HepG2 (cell line): ENCODE results near the gene ASGR1. TPM values are rescaled to one million over a fixed set of nuclear protein-coding genes. Genes with fewer than 3 reads are reported as not detected.
A peak's percentile ranks its signal among the peaks of the same experiment; 100 is the strongest.

Experiments
- ERF ChIP-seq: IDR thresholded peaks from 2 replicates; pipeline ENCODE4 v1.6.1; 2018; ENCODE audit warnings: missing biosample characterization, missing genetic modification reagents
- EZH2 ChIP-seq: conservative IDR thresholded peaks from 2 replicates; pipeline ENCODE4 v1.6.1; 2012; ENCODE audit warnings: mild to moderate bottlenecking, low read depth, low read length, moderate library complexity
- GTF2F1 ChIP-seq: fragments of 150-350 bp; IDR thresholded peaks from 2 replicates; pipeline ENCODE4 v1.6.1; 2014; ENCODE audit warnings: low read length
- MBNL3 ChIP-seq: fragments of 250-450 bp; sonication (Bioruptor Pico); conservative IDR thresholded peaks from 2 replicates; pipeline ENCODE4 v1.8.0; 2022; ENCODE audit warnings: mild to moderate bottlenecking, inconsistent platforms
- NFKBIZ ChIP-seq: IDR thresholded peaks from 2 replicates; pipeline ENCODE4 v1.6.1; 2018; ENCODE audit warnings: missing genetic modification reagents, missing compliant biosample characterization
- SATB2 ChIP-seq: sonication (generic); formaldehyde crosslinking; IDR thresholded peaks from 2 replicates; pipeline ENCODE4 v1.5.0; 2020; ENCODE audit warnings: missing genetic modification reagents
- SNAPC2 ChIP-seq: sonication (generic); formaldehyde crosslinking; IDR thresholded peaks from 2 replicates; pipeline ENCODE4 v1.8.1; 2022; ENCODE audit warnings: mild to moderate bottlenecking, missing genetic modification reagents
- TAF1 ChIP-seq: sonication (generic); formaldehyde crosslinking; IDR thresholded peaks from 2 replicates; pipeline ENCODE4 v1.4.0; 2020; ENCODE audit warnings: missing genetic modification reagents
- TBP ChIP-seq: sonication (generic); formaldehyde crosslinking; IDR thresholded peaks from 2 replicates; pipeline ENCODE4 v1.5.0; 2020; ENCODE audit warnings: missing genetic modification reagents
- ZEB1 ChIP-seq: IDR thresholded peaks from 2 replicates; pipeline ENCODE4 v1.6.1; 2012; ENCODE audit warnings: mild to moderate bottlenecking, low read depth, inconsistent platforms; ENCODE audit not compliant: insufficient replicate concordance
- ZNF234 ChIP-seq: sonication (generic); formaldehyde crosslinking; conservative IDR thresholded peaks from 2 replicates; pipeline ENCODE4 v1.5.1; 2020; ENCODE audit warnings: mild to moderate bottlenecking, missing genetic modification reagents
- ZNF292 ChIP-seq: sonication (generic); formaldehyde crosslinking; IDR thresholded peaks from 2 replicates; pipeline ENCODE4 v1.8.1; 2022; ENCODE audit warnings: mild to moderate bottlenecking, low read depth, missing genetic modification reagents, borderline replicate concordance
- ZNF562 ChIP-seq: sonication (generic); formaldehyde crosslinking; IDR thresholded peaks from 2 replicates; pipeline ENCODE4 v1.8.0; 2022; ENCODE audit warnings: missing genetic modification reagents, borderline replicate concordance
- ZNF83 ChIP-seq: sonication (generic); formaldehyde crosslinking; IDR thresholded peaks from 2 replicates; pipeline ENCODE4 v1.4.0; 2020; ENCODE audit warnings: missing genetic modification reagents, mild to moderate bottlenecking, borderline replicate concordance
- ZSCAN12 ChIP-seq: sonication (generic); formaldehyde crosslinking; IDR thresholded peaks from 2 replicates; pipeline ENCODE4 v1.9.0; 2021; ENCODE audit warnings: mild to moderate bottlenecking, missing genetic modification reagents
- ZSCAN29 ChIP-seq: sonication (generic); formaldehyde crosslinking; conservative IDR thresholded peaks from 2 replicates; pipeline ENCODE4 v1.4.0; 2020; ENCODE audit warnings: mild to moderate bottlenecking, missing genetic modification reagents
- polyA plus RNA-seq, 8 experiments: library from polyadenylated mRNA; depleted of rRNA in 3 of 8; stranded (reverse) in 7 of 8; unstranded in 1 of 8; fragments of >200 nt; fragmentation: Illumina TruSeq in 4 of 8; extraction: Trizol in 4 of 8; gene quantifications; 2 replicates each; pipeline versions ENCODE4 v1.2.1 to v1.2.3, GENCODE V29; 2011 to 2016; ENCODE audit warnings: low read depth in 4 of 8, missing spikeins in 1 of 8, mixed read lengths in 1 of 8; ENCODE audit not compliant: insufficient read depth in 1 of 8
- total RNA-seq, 5 experiments: library from RNA; depleted of rRNA; stranded (reverse); fragments of >200 nt; fragmentation: Illumina TruSeq; extraction: Trizol; gene quantifications; 2 replicates each; pipeline ENCODE4 v1.2.3, GENCODE V29; 2016; ENCODE audit warnings: low read depth in 1 of 5
- TF ChIP-seq, protein P1 (sequence below): fragments of 450-650 bp; IDR thresholded peaks from 2 replicates; pipeline ENCODE4 v1.6.1; 2017; ENCODE audit warnings: mild to moderate bottlenecking
- TF ChIP-seq, protein P2 (sequence below): sonication (generic); formaldehyde crosslinking; IDR thresholded peaks from 2 replicates; pipeline ENCODE4 v1.4.0; 2020; ENCODE audit warnings: missing genetic modification reagents
- TF ChIP-seq, protein P3 (sequence below): sonication (generic); formaldehyde crosslinking; IDR thresholded peaks from 2 replicates; pipeline ENCODE4 v1.5.0; 2020; ENCODE audit warnings: missing genetic modification reagents, mild to moderate bottlenecking, borderline replicate concordance
- TF ChIP-seq, protein P4 (sequence below): IDR thresholded peaks from 2 replicates; pipeline ENCODE4 v1.6.1; 2016; ENCODE audit warnings: low read depth, control low read depth
- TF ChIP-seq, protein P5 (sequence below): sonication (generic); formaldehyde crosslinking; IDR thresholded peaks from 2 replicates; pipeline ENCODE4 v1.5.1; 2020; ENCODE audit warnings: mild to moderate bottlenecking, missing genetic modification reagents, moderate library complexity

The ASGR1 gene
- total and polyA plus RNA-seq, 2 of the 13 experiments (the other 11 are each of a cell fraction or from before 2014, with no cell fraction given) = 353 to 796 TPM

DNA sequence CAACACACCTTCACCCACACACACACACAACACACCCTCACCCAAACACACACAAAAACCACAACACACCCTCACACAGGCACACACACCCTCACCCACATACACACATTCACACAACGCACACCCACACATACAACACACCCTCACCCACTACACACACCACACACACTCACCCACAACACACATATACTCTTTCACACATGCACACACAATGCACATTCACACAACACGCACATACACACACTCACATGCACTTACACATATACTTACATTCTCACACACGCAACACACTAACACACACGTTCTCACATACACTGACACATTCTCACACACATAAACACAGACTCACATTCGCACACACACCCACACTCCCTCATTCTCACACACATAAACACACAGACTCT is 3.8 kb downstream of the ASGR1 start (continued):
- TF ChIP-seq, protein P1, sequence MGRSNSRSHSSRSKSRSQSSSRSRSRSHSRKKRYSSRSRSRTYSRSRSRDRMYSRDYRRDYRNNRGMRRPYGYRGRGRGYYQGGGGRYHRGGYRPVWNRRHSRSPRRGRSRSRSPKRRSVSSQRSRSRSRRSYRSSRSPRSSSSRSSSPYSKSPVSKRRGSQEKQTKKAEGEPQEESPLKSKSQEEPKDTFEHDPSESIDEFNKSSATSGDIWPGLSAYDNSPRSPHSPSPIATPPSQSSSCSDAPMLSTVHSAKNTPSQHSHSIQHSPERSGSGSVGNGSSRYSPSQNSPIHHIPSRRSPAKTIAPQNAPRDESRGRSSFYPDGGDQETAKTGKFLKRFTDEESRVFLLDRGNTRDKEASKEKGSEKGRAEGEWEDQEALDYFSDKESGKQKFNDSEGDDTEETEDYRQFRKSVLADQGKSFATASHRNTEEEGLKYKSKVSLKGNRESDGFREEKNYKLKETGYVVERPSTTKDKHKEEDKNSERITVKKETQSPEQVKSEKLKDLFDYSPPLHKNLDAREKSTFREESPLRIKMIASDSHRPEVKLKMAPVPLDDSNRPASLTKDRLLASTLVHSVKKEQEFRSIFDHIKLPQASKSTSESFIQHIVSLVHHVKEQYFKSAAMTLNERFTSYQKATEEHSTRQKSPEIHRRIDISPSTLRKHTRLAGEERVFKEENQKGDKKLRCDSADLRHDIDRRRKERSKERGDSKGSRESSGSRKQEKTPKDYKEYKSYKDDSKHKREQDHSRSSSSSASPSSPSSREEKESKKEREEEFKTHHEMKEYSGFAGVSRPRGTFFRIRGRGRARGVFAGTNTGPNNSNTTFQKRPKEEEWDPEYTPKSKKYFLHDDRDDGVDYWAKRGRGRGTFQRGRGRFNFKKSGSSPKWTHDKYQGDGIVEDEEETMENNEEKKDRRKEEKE = no peak
- TF ChIP-seq ZNF562 (CRISPR knock-in tag) (0 out of 2 replicates have a peak, but pooled peaks have one; percentile 25), ZSCAN29 (CRISPR knock-in tag) (no peak), ZNF234 (CRISPR knock-in tag) (no peak), SATB2 (CRISPR knock-in tag) (no peak), ZNF83 (CRISPR knock-in tag) (0 out of 2 replicates have a peak, but pooled peaks have one; percentile 65), TAF1 (CRISPR knock-in tag) (no peak), TBP (CRISPR knock-in tag) (no peak), ZSCAN12 (CRISPR knock-in tag) (no peak), EZH2 (no peak), GTF2F1 (no peak), ERF (CRISPR knock-in tag) (no peak), NFKBIZ (CRISPR knock-in tag) (no peak), ZEB1 (no peak), MBNL3 (CRISPR knock-in tag) (no peak), ZNF292 (no peak), SNAPC2 (CRISPR knock-in tag) (no peak)
- TF ChIP-seq, protein P2, sequence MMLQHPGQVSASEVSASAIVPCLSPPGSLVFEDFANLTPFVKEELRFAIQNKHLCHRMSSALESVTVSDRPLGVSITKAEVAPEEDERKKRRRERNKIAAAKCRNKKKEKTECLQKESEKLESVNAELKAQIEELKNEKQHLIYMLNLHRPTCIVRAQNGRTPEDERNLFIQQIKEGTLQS = no peak
- TF ChIP-seq, protein P3, sequence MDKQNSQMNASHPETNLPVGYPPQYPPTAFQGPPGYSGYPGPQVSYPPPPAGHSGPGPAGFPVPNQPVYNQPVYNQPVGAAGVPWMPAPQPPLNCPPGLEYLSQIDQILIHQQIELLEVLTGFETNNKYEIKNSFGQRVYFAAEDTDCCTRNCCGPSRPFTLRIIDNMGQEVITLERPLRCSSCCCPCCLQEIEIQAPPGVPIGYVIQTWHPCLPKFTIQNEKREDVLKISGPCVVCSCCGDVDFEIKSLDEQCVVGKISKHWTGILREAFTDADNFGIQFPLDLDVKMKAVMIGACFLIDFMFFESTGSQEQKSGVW (CRISPR knock-in tag) = no peak
- TF ChIP-seq, protein P4, sequence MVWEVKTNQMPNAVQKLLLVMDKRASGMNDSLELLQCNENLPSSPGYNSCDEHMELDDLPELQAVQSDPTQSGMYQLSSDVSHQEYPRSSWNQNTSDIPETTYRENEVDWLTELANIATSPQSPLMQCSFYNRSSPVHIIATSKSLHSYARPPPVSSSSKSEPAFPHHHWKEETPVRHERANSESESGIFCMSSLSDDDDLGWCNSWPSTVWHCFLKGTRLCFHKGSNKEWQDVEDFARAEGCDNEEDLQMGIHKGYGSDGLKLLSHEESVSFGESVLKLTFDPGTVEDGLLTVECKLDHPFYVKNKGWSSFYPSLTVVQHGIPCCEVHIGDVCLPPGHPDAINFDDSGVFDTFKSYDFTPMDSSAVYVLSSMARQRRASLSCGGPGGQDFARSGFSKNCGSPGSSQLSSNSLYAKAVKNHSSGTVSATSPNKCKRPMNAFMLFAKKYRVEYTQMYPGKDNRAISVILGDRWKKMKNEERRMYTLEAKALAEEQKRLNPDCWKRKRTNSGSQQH (CRISPR knock-in tag) = no peak
- TF ChIP-seq, protein P5, sequence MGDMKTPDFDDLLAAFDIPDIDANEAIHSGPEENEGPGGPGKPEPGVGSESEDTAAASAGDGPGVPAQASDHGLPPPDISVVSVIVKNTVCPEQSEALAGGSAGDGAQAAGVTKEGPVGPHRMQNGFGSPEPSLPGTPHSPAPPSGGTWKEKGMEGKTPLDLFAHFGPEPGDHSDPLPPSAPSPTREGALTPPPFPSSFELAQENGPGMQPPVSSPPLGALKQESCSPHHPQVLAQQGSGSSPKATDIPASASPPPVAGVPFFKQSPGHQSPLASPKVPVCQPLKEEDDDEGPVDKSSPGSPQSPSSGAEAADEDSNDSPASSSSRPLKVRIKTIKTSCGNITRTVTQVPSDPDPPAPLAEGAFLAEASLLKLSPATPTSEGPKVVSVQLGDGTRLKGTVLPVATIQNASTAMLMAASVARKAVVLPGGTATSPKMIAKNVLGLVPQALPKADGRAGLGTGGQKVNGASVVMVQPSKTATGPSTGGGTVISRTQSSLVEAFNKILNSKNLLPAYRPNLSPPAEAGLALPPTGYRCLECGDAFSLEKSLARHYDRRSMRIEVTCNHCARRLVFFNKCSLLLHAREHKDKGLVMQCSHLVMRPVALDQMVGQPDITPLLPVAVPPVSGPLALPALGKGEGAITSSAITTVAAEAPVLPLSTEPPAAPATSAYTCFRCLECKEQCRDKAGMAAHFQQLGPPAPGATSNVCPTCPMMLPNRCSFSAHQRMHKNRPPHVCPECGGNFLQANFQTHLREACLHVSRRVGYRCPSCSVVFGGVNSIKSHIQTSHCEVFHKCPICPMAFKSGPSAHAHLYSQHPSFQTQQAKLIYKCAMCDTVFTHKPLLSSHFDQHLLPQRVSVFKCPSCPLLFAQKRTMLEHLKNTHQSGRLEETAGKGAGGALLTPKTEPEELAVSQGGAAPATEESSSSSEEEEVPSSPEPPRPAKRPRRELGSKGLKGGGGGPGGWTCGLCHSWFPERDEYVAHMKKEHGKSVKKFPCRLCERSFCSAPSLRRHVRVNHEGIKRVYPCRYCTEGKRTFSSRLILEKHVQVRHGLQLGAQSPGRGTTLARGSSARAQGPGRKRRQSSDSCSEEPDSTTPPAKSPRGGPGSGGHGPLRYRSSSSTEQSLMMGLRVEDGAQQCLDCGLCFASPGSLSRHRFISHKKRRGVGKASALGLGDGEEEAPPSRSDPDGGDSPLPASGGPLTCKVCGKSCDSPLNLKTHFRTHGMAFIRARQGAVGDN (CRISPR knock-in tag) = no peak
